DMS53 treated with DMSO at 0.1 percent for 48 hours (cell line): ENCODE results near the gene ITGA11.

ENCODE experiments used
- DNase-seq: peaks from one replicate; lab custom pipeline; 2025; ENCODE audit not compliant: unreplicated experiment; lab: John Stamatoyannopoulos, UW

The ITGA11 gene

GRCh38 chr15:68314563-68314962 is 117.4 kb downstream of the ITGA11 start:
- DNase-seq = no peak

- no peak for DNase-seq
Measured at GRCh38 chr15:68313501-68314410, 118.2 kb downstream of the ITGA11 start.

DNA sequence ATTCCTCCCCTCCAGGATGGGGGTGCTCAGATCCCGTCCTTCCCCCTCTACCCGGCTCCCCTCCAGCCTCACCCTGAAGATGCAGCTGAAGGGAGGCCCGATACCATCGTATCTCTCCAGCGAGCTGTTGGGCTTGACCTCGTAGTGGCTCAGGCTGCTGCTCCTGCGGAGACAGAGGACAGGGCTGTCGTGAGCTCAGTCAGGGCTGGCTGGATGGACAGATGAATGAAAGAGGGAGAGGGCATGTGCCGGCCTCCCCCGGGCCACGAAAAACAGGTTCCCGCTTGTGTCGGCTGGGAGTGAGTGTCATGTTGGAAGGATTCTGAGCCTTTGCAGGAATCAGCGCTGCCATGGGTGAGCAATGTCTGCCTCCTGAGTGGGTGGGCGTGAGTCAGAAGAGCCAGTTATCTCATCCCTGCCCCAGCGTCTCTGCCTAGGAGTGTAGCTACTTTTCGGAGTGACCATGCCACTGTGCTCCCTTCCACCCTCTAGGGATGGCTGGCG is 119.2 kb downstream of the ITGA11 start:
- no peak for DNase-seq

- DNase-seq = no peak
Measured at GRCh38 chr15:68311859-68312557, 120.0 kb downstream of the ITGA11 start.

GRCh38 chr15:68311464-68311835 is 120.5 kb downstream of the ITGA11 start:
- DNase-seq = no peak

DNA sequence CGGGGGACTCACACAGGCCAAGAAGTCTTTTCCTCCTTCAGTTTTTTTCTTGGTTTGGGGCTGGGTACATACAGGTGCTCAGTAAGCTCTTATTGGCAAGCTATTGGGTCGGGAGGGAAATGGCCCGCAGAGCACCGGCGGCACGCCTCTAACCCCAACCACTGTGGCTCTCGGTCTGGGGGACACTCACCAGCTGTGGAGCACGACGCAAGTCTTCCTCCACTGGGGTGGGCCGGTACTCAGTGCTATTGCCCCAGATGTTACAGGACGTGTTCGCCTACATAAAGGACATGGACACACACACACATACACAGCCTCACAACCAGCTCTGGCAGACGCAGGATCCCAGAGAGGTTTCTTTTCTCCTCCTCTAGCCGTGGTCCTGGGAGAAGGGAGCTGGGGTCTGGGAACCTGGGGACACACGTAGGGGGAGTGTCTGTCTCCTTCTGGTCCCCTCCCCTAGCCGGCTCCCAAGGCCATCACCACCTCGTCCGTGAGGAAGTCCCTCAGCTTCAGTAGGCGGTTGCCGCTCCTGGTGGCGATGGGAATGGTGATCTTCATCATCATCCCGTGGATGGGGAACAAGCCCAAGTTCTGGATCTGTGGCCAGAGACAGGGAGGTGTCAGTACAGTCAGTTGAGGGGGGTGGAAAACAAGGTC is 121.0 kb downstream of the ITGA11 start:
- DNase-seq = no peak

DNA sequence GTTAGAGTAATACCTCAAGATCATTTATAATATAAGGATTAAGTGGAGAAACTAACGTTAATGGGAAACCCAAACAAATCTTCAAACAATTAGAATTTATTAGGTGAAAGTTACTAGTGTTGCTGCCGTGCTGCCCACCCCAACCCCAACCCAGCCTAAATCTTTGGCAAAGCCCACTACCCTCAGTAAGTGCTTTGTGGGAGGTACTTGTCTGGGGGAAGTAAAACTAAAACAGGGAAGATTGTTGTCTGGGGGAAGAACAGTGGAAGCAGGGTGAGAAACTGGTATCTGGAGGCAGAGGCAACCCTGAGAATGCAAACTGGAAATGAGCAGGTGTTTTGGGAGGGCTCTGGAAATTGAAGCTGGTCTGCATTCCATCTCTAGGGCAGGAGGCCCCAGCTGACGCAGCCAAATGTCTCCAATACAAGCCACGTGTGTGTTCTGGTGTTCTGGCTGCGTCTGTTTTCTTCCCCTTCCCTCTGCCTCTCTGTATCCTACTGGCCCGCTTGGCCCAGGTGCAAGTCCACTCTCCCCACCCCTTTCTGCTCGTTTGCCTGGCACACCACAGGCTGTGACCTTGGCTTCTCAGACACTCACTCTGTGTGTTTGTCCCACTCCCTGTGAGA is 121.7 kb downstream of the ITGA11 start:
- no peak for DNase-seq

DNA sequence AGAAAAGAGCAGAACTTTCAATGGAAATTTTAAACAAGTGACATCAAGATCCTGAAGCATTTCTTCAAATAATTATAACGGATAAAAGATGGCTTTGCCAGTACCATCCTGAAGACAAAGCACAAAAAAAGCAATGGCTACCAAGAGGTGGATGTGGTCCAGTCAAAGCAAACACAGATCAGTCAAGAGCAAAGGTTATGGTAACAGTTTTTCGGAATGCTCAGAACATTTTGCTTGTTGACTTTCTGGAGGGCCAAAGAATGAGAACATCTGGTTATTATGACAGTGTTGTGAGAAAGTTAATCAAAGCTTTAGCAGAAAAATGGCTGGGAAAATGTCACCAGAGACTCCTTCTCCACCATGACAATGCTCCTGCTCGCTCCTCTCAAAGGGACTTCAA is 122.9 kb downstream of the ITGA11 start:
- no peak for DNase-seq

DNA sequence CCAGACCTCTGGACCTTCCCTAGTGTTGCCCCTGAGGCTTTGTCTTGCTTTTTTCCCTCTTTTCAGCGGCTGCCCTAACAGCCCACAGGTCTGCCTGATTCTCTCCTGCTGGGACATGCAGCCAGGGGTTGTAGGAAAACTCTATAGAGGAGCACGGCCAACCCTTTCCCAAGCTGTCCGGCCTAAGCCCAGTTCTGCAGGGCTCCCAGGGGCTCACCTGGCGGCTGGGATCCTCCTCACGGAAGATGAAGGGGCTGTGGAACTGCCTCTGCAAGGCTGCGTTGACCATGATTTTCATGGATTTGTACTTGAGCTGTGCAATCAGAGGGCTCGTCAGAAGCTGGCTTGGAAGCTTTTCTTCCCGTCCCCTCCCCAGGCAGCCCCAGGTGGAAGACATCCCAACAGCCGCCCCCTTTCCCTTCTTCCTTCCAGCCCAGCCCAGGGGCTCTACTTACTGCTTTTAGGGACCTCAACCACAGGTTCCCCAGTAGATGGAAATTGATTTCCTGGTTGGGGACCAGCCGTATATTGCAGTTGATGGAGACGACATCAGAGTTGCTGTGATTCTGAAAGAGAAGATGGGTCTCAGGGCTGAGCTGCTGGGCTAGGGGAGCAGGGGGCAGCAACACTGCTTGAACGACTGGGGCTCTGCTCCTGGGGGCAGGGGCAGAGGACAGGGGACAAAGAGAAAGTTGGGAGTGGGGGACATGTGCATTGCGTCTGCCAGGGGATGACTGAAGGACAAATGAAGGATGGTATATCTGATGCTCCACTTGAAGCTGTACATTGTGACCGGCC is 124.6 kb downstream of the ITGA11 start:
- DNase-seq = no peak

- no peak for DNase-seq
Measured at GRCh38 chr15:68305420-68305871, 126.5 kb downstream of the ITGA11 start.

DNA sequence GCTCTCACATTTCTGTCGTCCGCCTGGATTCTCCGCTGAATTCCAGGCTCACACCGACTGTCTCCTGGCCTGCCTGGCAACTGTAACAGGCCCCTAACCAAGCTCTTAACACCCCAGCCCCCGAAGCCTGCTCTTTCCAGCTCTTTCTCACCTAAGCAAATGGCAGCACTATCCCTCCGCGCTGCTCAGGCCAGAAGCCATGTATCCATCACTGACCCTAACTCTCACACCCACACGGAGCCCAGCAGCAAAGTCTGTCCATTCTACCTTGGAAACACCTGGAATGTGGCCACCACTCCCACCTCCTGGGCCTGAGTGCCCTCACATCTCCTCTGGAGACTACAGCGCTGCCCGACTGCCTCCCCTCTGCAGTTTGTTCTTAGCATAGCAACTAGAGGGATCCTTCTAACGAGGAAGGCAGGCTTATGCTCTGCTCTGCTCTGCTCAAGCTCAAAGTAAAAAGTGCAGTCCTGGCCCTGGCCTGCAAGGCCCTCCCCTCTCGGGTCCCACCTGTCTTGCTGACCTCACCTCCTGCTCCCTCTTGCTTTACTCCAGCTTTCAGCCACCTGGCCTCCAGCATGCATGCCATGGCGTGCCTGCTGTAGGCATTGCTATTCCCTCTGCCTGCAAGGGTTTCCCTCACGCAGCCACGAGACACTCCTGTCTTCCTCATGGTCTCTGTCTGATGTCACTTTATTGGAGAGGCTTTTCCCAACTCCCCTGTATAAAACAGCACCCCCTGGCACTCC is 127.2 kb downstream of the ITGA11 start:
- no peak for DNase-seq

GRCh38 chr15:68303560-68304436 is 128.2 kb downstream of the ITGA11 start:
- DNase-seq = no peak

DNA sequence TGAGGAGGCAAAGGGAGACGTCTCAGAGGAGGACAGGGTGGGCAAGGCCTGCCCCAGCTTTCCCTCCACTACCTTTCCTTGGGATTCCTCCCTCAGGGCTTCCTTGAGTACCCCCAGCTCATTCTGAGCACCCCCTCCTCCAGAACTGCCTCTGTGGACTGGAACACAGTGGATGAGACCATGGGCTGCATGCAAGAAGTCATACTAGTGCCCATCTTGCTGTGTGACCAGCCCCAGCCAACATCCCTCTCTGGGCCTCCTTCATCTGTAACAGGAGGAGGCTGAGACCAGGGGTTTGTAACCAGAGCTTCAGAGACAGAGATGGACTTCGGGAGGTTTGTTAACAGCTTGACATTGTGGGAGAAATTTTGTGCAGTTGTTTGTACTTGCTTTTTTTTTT is 128.8 kb downstream of the ITGA11 start:
- no peak for DNase-seq

GRCh38 chr15:68302729-68303128 is 129.2 kb downstream of the ITGA11 start:
- no peak for DNase-seq

DNA sequence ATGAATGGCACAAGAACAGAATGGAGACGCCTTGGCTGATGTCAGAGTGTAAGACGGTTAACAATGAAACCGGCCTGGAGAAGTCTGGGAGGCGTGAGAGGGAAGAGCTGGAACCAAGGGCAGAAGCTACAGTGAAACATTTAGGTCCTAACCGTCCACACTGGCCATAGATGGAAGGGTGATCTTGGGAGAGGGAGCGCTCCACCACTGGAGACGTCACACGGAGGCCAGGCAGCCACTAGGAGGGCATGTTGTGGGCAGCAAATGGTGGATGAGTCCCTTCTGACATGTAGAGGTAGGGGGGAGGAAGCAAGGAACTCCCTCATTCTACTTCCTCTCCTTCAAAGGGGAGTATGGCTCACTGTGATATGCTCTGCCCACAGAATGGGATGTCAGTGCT is 130.7 kb downstream of the ITGA11 start:
- no peak for DNase-seq

DNA sequence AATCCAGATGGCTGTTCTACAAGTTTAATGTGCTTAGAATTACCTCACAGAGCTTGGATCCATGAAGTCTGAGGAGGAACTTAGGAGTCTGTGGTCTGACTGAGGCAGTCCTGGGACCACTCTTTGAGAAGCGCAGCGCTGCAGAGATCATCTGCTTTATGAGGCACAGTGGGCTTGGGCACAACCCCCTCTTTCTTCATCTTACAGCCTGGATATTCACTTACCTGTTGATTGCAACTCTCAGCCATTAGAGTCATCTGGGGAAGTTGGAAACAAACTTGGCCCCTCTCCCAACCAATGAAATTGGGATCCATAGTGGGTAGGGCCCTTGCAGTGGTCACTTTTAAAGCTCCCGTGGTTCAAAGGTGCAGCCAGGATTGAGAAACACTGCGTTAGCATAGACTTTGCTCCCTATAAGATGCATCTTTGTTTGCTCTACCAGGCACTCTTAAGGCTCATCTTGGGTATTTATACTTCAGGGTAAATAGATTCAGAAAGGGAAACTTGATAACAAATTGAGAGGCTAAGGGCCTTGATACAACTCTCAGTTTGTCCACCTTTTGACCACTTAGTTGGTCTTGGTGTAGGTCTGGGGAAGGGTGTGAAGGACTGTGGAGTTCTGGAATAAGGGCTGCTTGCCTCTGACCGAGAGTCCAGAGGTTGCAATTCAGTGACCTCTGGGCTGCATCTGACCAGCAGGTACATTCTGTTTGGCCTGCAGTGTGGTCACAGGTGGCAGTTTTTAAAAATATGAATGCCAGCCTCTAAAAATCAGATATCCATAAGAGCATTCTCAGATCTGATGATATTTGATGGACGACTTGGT is 131.6 kb downstream of the ITGA11 start:
- no peak for DNase-seq

- DNase-seq = no peak
Measured at GRCh38 chr15:68299436-68299835, 132.5 kb downstream of the ITGA11 start.

DNA sequence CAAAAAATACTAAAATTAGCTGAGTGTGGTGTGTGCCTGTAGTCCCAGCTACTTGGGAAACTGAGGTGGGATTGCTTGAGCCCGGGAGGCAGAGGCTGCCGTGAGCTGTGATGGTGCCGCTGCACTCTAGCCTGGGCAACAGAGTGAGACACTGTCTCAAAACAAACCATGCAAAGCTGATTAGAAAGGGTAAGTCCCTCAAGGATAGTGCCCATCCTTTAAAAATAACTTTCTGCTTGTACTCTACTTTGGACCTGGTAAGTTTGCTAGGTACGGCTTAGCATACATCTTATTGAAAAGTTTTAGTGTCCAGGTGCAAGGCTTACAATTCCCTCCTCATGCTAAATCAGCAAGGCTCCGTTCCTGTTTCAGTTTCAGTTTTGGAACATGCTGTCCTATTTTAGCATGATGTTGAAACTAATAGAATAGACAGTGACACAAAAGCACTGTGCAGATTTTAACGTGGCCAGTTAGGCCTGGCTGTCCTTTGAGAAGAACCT is 133.0 kb downstream of the ITGA11 start:
- no peak for DNase-seq
